ENCODE results near the gene PDLIM4.

DNA sequence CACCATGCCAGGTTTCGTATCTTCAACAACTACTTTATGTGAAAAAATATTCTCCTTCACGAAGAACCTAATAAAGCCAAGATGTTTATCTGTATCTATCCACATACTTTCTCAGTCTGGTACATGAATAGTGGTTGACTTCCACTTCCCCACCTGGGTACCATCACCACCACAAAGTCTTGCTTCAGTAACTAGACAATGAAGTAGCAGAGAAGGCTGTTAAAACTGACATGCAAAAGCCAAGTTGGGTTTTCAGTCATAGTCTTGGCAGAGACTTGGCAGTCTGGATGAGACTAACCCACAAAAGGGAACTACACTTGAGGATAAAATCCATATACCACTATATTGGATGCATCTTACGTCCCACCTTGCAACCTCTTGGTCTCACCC is 34.9 kb upstream of the PDLIM4 start:
- TF ChIP-seq POLR2A (IDR thresholded peaks at IDR 0.05) = no peak
- TF ChIP-seq, protein P1, sequence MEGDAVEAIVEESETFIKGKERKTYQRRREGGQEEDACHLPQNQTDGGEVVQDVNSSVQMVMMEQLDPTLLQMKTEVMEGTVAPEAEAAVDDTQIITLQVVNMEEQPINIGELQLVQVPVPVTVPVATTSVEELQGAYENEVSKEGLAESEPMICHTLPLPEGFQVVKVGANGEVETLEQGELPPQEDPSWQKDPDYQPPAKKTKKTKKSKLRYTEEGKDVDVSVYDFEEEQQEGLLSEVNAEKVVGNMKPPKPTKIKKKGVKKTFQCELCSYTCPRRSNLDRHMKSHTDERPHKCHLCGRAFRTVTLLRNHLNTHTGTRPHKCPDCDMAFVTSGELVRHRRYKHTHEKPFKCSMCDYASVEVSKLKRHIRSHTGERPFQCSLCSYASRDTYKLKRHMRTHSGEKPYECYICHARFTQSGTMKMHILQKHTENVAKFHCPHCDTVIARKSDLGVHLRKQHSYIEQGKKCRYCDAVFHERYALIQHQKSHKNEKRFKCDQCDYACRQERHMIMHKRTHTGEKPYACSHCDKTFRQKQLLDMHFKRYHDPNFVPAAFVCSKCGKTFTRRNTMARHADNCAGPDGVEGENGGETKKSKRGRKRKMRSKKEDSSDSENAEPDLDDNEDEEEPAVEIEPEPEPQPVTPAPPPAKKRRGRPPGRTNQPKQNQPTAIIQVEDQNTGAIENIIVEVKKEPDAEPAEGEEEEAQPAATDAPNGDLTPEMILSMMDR (IDR thresholded peaks at IDR 0.05) = no peak
